GM06990 (cell line): ENCODE measurements around the gene TRPT1.

Experiments
- DNase-seq: peaks from one replicate; pipeline ENCODE4 v3.0.0-alpha.2; 2011; ENCODE audit not compliant: insufficient read length; ENCODE audit errors: extremely low read depth
- H3K27me3 ChIP-seq: replicated peaks from 2 replicates; pipeline ENCODE4 v1.6.0; 2011; ENCODE audit warnings: low read length; ENCODE audit not compliant: control insufficient read depth, insufficient read depth
- H3K36me3 ChIP-seq: 2 replicates; pipeline ENCODE4 v1.5.1; 2011; ENCODE audit warnings: low read length; ENCODE audit not compliant: control insufficient read depth, insufficient read depth
- H3K4me3 ChIP-seq: replicated peaks from 2 replicates; pipeline ENCODE4 v1.5.1; 2011; ENCODE audit warnings: low read depth, mild to moderate bottlenecking, control low read depth, low read length
- CTCF ChIP-seq: IDR thresholded peaks from 2 replicates; pipeline ENCODE4 v1.5.1; 2011; ENCODE audit warnings: low read length, control low read depth, mild to moderate bottlenecking, inconsistent platforms; ENCODE audit not compliant: insufficient read depth, poor library complexity, severe bottlenecking

The TRPT1 gene

DNA sequence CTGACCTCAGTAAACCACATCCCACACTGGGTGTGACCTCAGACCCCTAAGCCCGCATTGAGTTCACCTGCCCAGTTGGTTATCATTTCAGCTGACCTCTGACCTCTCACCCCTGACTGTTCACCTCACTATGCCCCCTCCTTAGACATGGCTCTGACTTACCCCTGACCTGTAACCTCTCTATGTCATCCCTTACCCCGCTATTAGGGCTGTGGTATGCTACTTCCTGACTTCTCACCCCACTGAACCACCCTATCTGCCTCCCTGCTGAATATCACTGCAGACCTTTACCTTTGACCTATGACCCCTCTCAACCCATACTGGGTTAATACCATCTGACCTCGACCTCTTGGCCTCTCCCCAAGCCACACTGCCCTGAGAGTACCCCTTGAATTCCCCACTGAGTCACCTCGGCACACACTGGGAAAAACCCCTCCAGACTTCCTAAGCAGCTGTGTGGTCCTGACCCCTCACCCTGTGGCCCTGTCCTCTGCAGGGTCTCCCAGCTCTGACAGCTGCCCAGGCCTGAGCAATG is 33.6 kb upstream of the TRPT1 start:
- TF ChIP-seq CTCF: no peak
- H3K4me3 ChIP-seq: no peak overlapping the region
- H3K36me3 ChIP-seq: peaks cover 16% of the 10 kb centered on the region
- no peaks in the 10 kb centered on the region for H3K27me3 ChIP-seq
- no peak for DNase-seq

DNA sequence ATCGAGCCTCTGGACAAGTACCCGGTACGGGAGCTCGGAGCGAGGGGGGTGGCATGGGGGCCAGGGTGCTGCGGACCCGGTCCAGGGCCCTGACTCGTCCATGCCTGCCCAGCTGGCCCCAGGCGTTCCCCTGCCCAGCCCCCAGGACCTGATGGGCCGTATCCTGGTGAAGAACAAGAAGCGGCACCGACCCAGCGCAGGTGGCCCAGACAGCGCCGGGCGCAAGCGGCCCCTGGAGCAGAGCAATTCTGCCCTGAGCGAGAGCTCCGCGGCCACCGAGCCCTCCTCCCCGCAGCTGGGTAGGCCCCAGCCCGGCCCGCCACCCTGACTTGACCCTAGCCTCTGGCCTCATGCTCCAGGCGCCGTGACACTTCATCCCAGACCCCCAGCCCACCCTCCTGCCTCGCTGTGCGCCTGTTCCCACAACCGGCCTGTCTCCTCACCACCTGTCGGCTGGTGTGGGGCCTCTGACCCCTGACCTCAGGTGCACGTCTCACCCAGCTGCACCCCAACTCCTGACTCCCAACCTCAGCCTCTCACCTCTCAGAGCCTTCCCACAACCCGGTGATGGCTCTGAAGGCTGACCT is 33.1 kb upstream of the TRPT1 start:
- Histone ChIP-seq H3K4me3 (no peak overlapping the region), H3K27me3 (no peaks in the 10 kb centered on the region), H3K36me3 (peaks cover 16% of the 10 kb centered on the region)
- TF ChIP-seq CTCF: no peak
- no peak for DNase-seq

DNA sequence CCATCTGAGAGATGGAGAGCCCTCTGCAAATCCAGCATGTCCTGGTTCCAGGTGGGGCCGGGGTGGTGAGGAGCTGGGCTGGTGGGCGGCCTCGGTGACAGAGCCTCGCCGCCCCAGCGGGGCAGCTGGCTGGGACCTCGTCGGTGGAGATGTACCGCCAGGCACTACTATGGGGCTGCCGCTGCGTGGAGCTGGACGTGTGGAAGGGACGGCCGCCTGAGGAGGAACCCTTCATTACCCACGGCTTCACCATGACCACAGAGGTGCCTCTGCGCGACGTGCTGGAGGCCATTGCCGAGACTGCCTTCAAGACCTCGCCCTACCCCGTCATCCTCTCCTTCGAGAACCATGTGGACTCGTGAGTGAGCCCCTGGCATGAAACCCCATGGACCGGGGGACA is 32.4 kb upstream of the TRPT1 start:
- Histone ChIP-seq H3K36me3 (peaks cover 16% of the 10 kb centered on the region), H3K27me3 (no peaks in the 10 kb centered on the region), H3K4me3 (no peak overlapping the region)
- no peak for DNase-seq
- no peak for TF ChIP-seq CTCF

GRCh38 chr11:64256300-64256699 is 30.3 kb upstream of the TRPT1 start:
- no peak for TF ChIP-seq CTCF

GRCh38 chr11:64255135-64256128 is 29.4 kb upstream of the TRPT1 start:
- no peaks in the 10 kb centered on the region for H3K27me3 ChIP-seq
- no peak for DNase-seq
- TF ChIP-seq CTCF: no peak
- H3K36me3 ChIP-seq: peaks cover 11% of the 10 kb centered on the region
- H3K4me3 ChIP-seq: no peak overlapping the region

More at GRCh38 chr11:64256300-64256699, 30.3 kb upstream of the TRPT1 start:
- no peak for DNase-seq
- Histone ChIP-seq H3K36me3 (peaks cover 11% of the 10 kb centered on the region), H3K27me3 (no peaks in the 10 kb centered on the region), H3K4me3 (no peak overlapping the region)
